HG02973 (cell line): ENCODE measurements around the gene CALR3.
"Not testable (repeated sequence)": the region's sequence is repeated elsewhere in the genome, so short reads cannot be mapped to it uniquely, and the experiment has no call there.

ENCODE experiments used
- ATAC-seq: cut with Tn5 transposase; IDR thresholded peaks from one replicate; pipeline ENCODE4 v1.9.1; 2021; ENCODE audit warnings: moderate library complexity; ENCODE audit not compliant: unreplicated experiment

Gene CALR3

DNA sequence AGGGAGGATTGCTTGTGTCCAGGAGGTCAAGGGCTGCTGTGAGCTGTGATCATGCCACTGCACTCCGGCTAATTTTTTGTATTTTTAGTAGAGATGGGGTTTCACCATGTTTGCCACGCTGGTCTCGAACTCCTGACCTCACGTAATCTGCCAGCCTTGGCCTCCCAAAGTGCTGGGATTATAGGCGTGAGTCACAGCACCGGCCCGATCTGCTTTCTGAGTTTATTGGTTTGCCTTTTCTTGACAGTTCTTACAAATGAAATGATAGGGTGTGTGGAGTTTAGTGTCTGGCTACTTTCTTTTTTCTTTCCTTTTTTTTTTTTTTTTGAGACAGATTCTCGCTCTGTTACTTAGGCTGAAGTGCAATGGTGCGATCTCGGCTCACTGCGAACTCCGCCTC, 1.1 kb upstream of the CALR3 start:
- ATAC-seq, result no peak

DNA sequence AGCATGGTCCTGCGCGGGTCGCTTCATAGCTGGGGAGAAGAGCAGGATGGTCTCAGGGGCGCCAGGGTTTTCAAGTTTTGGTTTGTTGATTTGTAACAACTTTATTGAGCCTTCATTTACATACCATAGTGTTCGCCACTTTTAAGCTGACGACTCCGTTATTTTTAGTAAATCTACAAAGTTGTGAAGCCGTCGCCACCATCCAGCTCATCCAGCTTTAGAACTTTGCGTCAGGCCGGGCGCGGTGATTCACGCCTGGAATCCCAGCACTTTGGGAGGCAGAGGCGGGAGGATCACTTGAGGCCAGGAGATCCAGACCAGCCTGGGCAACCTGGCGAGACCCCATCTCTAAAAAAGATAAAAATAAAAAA, 631 bp upstream of the CALR3 start:
- no peak for ATAC-seq

DNA sequence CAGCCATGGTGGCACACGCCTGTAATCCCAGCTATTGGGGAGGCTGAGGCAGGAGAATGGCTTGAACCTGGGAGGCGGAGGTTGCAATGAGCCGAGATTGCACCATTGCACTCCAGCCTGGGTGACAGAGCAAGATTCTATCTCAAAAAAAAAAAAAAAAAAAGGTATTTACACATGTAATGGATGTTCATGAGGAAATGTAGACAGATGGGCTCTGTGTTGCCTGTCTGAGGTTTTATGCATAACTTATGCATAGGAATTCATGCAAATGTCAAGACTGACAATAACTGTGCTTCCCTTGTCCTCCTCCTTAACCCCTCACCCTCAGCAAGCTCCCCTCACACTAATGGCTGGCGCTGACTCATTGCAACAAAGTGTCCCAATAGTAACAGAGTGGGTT, 9.5 kb downstream of the CALR3 start:
- not testable (repeated sequence) for ATAC-seq

DNA sequence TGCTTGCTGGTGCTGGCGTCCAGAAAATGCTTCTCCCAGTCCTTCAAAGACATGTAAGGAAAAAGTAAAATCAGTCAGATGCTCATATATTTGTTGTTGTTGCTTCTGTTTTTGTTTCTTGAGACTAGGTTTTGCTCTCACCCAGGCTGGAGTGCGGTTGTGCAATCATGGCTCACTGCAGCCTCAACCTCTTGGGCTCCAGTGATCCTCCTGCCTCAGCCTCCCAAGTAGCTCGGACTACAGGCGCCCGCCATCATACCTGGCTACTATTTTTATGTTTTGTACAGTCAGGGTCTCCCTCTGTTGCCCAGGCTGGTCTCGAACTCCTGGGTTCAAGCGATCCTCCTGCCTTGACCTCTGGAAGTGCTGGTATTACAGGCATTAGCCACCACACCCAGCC, 13.2 kb downstream of the CALR3 start:
- no peak for ATAC-seq

GRCh38 chr19:16477311-16477710, 18.7 kb downstream of the CALR3 start:
- no peak for ATAC-seq

GRCh38 chr19:16476401-16476800, 19.6 kb downstream of the CALR3 start:
- ATAC-seq, result no peak

GRCh38 chr19:16473875-16474392, 22.0 kb downstream of the CALR3 start:
- no peak for ATAC-seq

GRCh38 chr19:16472992-16473391, 23.0 kb downstream of the CALR3 start:
- ATAC-seq, result no peak

DNA sequence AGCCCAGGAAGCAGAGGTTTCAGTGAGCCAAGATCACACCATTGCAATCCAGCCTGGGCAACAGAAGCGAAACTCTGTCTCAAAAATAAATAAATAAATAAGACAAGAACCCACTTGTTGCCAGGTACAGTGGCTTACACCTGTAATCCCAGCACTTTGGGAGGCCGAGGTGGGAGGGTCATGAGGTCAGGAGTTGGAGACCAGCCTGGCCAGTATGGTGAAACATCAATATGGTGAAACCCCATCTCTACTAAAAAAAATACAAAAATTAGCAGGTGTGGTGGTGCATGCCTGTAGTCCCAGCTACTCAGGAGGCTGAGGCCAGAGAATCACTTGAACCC, 23.4 kb downstream of the CALR3 start:
- not testable (repeated sequence) for ATAC-seq

DNA sequence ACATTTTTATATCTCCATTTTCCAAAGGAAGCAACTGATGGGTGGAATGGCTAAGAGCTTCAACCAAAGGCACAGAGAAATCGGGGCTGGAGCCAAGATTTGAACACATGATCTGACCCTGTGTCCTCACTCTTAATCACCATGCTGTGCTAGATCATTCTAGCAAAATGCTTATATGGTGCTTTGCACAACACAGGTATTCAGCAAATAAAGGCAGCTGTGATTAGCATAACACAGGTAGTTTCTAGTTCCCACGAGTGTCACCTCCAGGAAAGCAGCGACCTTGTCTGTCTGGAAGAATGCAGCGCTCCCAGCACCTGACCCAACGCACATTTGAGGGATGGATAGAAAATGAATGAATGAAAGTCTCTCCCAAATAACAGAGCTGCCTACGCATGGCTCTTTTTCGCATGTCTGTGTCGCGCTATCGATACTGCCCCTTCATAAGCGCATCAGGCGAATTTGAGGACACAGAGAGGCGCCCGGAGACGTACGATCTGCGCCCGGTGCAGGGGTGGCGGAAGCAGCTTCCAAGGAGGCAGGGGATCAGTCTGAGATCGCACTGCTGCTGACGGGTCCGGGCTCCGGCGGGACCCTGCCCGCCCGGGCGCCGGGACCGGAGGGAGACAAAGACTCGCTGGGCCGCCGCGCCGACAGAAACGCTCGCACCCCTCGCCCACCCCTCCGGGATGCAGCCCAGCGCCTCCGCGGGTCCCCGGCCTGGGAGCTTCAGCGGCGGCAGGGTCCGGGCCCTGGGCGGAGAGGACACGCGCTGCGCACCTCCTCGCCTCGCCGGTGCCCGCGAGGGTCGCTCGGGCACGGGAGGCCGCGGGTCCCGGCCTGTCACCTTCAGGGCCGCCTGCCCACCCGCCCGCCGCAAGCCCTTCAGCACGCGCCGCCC, 24.8 kb downstream of the CALR3 start:
- ATAC-seq, result peak; percentile 25

GRCh38 chr19:16470541-16470910, 25.4 kb downstream of the CALR3 start:
- ATAC-seq, result no peak

DNA sequence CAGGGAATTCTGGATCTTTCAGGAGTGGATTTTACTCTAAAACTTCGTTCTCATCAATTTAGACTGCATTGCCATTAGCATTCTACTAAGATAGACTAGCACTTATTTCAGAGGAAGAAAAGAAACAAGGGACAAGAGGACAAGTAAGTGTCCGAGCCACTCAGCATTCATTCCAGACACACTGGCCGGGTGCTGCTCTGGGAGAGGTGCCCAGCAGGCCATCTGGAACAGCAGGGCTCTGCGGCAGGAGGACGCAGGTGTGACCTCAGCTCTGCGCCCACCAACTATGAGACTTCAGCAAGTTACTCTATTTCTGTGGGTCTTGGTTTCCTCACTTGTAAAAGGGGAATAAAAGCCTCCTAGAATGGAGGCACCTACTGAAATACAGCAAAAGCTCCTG, 28.4 kb downstream of the CALR3 start:
- no peak for ATAC-seq

GRCh38 chr19:16466802-16467427, 29.1 kb downstream of the CALR3 start:
- ATAC-seq, result not testable (repeated sequence)

DNA sequence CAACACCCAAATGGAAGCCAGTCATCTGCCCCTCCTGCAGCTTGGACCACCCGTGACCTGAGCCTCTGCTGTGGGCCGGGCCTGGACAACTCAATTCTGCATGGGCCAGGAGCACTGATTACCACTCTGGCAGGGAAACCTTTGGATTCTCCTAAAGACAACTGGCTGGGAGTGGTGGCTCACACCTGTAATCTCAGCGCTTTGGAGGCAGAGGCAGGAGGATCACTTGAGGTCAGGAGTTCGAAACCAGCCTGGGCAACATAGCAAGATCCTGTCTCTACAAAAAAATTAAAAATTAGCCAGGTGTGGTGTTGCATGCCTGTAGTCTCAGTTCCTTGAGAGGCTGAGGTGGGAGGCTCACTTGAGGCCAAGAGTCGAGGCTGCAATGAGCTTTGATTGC, 30.7 kb downstream of the CALR3 start:
- no peak for ATAC-seq

- ATAC-seq, result no peak
Observed at GRCh38 chr19:16463991-16464575, 31.9 kb downstream of the CALR3 start.

DNA sequence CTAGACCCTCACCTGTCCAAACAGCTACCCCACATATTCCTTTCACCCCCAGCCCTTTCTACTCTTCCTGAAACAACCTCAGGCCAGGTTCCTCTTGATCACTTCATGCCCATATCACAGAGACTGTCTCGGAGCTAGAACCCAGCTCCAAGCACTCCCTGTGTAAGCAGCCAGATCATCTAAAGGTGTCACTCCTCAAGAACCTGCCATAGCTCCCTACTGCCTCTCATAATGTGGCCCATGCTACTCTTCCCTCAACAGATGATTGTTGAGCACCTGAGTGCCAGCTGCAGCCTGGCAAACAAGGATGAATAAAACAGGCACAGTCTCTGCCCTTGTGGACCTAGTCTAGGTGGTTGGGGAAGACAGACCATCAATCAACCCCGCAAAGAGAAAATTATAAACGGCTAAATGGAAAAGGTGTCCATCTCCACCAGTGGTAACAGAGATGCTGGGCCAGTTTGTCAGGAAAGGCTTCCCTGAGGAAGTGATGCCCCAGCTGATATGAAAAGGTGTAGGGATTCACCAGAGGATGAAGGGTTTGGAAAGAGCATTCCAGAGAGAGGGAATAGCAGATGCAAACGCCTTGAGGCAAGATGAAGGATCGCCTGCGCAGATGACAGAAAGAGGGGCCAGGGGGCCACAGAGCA, 32.5 kb downstream of the CALR3 start:
- ATAC-seq, result no peak

DNA sequence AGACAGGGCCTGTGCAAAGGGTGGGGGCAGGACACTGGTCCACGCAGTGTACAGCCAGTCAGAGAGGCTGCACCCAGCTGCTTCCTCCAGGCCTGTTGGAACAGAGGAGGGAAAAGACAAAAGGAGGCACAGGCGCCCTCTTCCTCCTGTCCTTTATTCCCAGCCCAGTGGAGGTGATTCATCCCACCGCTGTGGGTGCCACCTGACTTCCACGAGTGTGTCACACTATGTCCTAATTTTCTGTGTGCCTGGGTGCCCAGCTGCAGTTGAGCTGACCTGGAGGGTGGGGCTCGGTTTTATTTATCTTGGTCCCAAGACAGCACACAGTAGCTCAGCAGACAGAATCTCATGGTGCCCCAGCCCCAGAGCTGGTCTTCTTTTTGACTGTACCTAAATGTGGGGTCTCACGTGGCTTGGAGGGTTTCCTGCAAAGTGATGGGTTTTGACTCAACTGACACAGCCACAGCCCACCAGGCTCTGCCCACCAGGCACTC, 33.2 kb downstream of the CALR3 start:
- ATAC-seq, result no peak

DNA sequence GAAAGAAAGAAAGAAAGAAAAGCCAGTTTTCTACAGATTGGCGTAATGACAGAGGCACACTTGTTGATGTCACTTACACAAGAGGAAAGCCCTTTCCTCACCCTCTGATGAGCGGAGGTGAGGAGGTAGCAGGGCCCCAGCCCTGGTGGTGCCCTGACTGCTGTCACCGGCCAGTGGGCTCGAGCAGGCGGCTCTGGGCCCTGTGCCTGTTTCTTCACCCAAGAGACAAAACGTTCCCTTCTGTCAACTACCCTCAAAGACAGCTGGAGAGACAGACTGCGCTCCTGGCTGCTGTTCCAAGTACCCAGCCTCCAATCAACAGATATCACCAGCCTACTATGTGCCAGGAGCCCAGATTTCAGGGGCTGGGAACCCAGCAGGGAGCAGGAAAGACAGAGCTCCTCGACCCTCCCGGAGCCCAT, 34.3 kb downstream of the CALR3 start:
- ATAC-seq, result no peak

- no peak for ATAC-seq
Observed at GRCh38 chr19:16460454-16460853, 35.5 kb downstream of the CALR3 start.

GRCh38 chr19:16459680-16460079, 36.3 kb downstream of the CALR3 start:
- ATAC-seq, result no peak
